GM23338 (cell line): ENCODE measurements around the gene PRMT7. TPM values are rescaled to one million over a fixed set of nuclear protein-coding genes. Genes with fewer than 3 reads are reported as not detected.

Experiments used
- ATAC-seq: fragments of 200-7000 bp; cut with Tn5 transposase; 3 replicates; pipeline ENCODE4 v1.9.1; 2020
- DNase-seq: peaks from one replicate; pipeline ENCODE4 v3.0.0-alpha.2; 2015; ENCODE audit warnings: low spot score
- H2AFZ ChIP-seq: fragments of 200-600 bp; sonication (generic); 2 replicates; pipeline ENCODE4 v1.8.0; 2016; ENCODE audit warnings: antibody characterized with exemption, mild to moderate bottlenecking, moderate library complexity
- H3F3A ChIP-seq: fragments of 200-600 bp; sonication (generic); replicated peaks from 2 replicates; pipeline ENCODE4 v1.8.0; 2017; ENCODE audit warnings: antibody characterized with exemption, mixed run types, low read depth
- H3K27ac ChIP-seq: fragments of 200-600 bp; sonication (generic); 2 replicates; pipeline ENCODE4 v1.6.1; 2016; ENCODE audit warnings: low read depth
- H3K27me3 ChIP-seq: fragments of 200-600 bp; sonication (generic); 2 replicates; pipeline ENCODE4 v1.8.0; 2016; ENCODE audit warnings: mild to moderate bottlenecking, mixed run types, moderate library complexity; ENCODE audit not compliant: insufficient read depth
- H3K36me3 ChIP-seq: fragments of 200-600 bp; sonication (generic); 2 replicates; pipeline ENCODE4 v1.8.0; 2016; ENCODE audit warnings: mild to moderate bottlenecking; ENCODE audit not compliant: insufficient read depth
- H3K4me1 ChIP-seq: fragments of 200-600 bp; sonication (generic); 2 replicates; pipeline ENCODE4 v1.8.0; 2016; ENCODE audit warnings: mild to moderate bottlenecking, moderate library complexity; ENCODE audit not compliant: insufficient read depth
- H3K4me2 ChIP-seq: fragments of 200-600 bp; sonication (generic); 2 replicates; pipeline ENCODE4 v1.7.1; 2017; ENCODE audit warnings: mixed run types
- H3K4me3 ChIP-seq: fragments of 200-600 bp; sonication (generic); 2 replicates; pipeline ENCODE4 v1.6.1; 2016; ENCODE audit warnings: mixed run types
- H3K79me2 ChIP-seq: fragments of 200-600 bp; sonication (generic); replicated peaks from 2 replicates; pipeline ENCODE4 v1.8.0; 2017; ENCODE audit warnings: mild to moderate bottlenecking; ENCODE audit not compliant: insufficient read depth
- H3K9me2 ChIP-seq: fragments of 200-600 bp; sonication (generic); 2 replicates; pipeline ENCODE4 v1.8.0; 2017; ENCODE audit not compliant: insufficient read depth
- H4K20me1 ChIP-seq: fragments of 200-600 bp; sonication (generic); replicated peaks from 2 replicates; pipeline ENCODE4 v1.8.0; 2017; ENCODE audit warnings: mild to moderate bottlenecking; ENCODE audit not compliant: insufficient read depth
- H3K27ac Mint-ChIP-seq: 2 replicates; pipeline ENCODE4 v1.8.0; 2020; ENCODE audit warnings: inconsistent platforms, mild to moderate bottlenecking, moderate library complexity, mixed read lengths
- H3K27me3 Mint-ChIP-seq: 3 replicates; pipeline ENCODE4 v1.8.0; 2022; ENCODE audit warnings: low read depth, mild to moderate bottlenecking, moderate library complexity, mixed read lengths, inconsistent platforms; ENCODE audit not compliant: insufficient read depth, poor library complexity
- H3K36me3 Mint-ChIP-seq: 3 replicates; pipeline ENCODE4 v1.8.0; 2021; ENCODE audit warnings: low read depth, mild to moderate bottlenecking, inconsistent platforms, moderate library complexity, mixed read lengths
- H3K4me1 Mint-ChIP-seq: 3 replicates; pipeline ENCODE4 v1.8.0; 2020; ENCODE audit warnings: mild to moderate bottlenecking, inconsistent platforms, mixed read lengths
- H3K4me3 Mint-ChIP-seq: 3 replicates; pipeline ENCODE4 v1.8.0; 2021; ENCODE audit warnings: moderate library complexity, mild to moderate bottlenecking, inconsistent platforms, mixed read lengths
- H3K9me3 Mint-ChIP-seq: 3 replicates; pipeline ENCODE4 v1.8.0; 2020; ENCODE audit warnings: moderate library complexity, mild to moderate bottlenecking, inconsistent platforms, mixed read lengths
- CREB1 ChIP-seq: fragments of 250-450 bp; sonication (Bioruptor Pico); IDR thresholded peaks from 2 replicates; pipeline ENCODE4 v1.5.0; 2020; ENCODE audit warnings: low read depth, mild to moderate bottlenecking, moderate library complexity
- CTCF ChIP-seq, 2 experiments: fragments of 200-600 bp in 1 of 2; sonication (generic) in 1 of 2; conservative IDR thresholded peaks; 2 replicates each; pipeline versions ENCODE4 v1.5.1 to v1.6.1; 2016 to 2017; ENCODE audit warnings: antibody characterized with exemption in 2 of 2, low read depth in 2 of 2, mild to moderate bottlenecking in 2 of 2, moderate library complexity in 1 of 2
- ETS1 ChIP-seq: IDR thresholded peaks from 2 replicates; pipeline ENCODE4 v1.6.1; 2016; ENCODE audit warnings: antibody characterized with exemption
- EZH2 ChIP-seq: fragments of 200-600 bp; sonication (generic); IDR thresholded peaks from one replicate; pipeline ENCODE4 v1.8.0; 2017; ENCODE audit warnings: antibody characterized with exemption, mild to moderate bottlenecking, low read depth; ENCODE audit not compliant: unreplicated experiment
- EZH2phosphoT487 ChIP-seq: fragments of 200-600 bp; sonication (generic); IDR thresholded peaks from one replicate; pipeline ENCODE4 v1.8.1; 2018; ENCODE audit warnings: antibody characterized with exemption; ENCODE audit not compliant: unreplicated experiment
- JUNB ChIP-seq: IDR thresholded peaks from one replicate; pipeline ENCODE4 v1.6.1; 2016; ENCODE audit warnings: antibody characterized with exemption; ENCODE audit not compliant: unreplicated experiment
- NANOG ChIP-seq: IDR thresholded peaks from 2 replicates; pipeline ENCODE4 v1.6.1; 2016; ENCODE audit warnings: antibody characterized with exemption, borderline replicate concordance
- POLR2AphosphoS5 ChIP-seq: IDR thresholded peaks from 2 replicates; pipeline ENCODE4 v1.6.1; 2016; ENCODE audit warnings: antibody characterized with exemption, low read depth
- REST ChIP-seq: IDR thresholded peaks from one replicate; pipeline ENCODE4 v1.6.1; 2018; ENCODE audit warnings: antibody characterized with exemption; ENCODE audit not compliant: unreplicated experiment
- STAT1 ChIP-seq: IDR thresholded peaks from one replicate; pipeline ENCODE4 v1.6.1; 2016; ENCODE audit warnings: antibody characterized with exemption; ENCODE audit not compliant: unreplicated experiment
- ZNF114 ChIP-seq: fragments of 250-450 bp; sonication (Bioruptor Pico); IDR thresholded peaks from 2 replicates; pipeline ENCODE4 v1.5.0; 2020; ENCODE audit warnings: mild to moderate bottlenecking, moderate library complexity
- ZNF331 ChIP-seq: fragments of 250-450 bp; sonication (Bioruptor Pico); IDR thresholded peaks from 2 replicates; pipeline ENCODE4 v1.5.0; 2020; ENCODE audit warnings: low read depth, mild to moderate bottlenecking, moderate library complexity
- ZNF462 ChIP-seq: fragments of 250-450 bp; sonication (Bioruptor Pico); IDR thresholded peaks from 2 replicates; pipeline ENCODE4 v1.5.0; 2020; ENCODE audit warnings: mild to moderate bottlenecking, moderate library complexity
- polyA plus RNA-seq: library from polyadenylated mRNA; unstranded; fragments of >200 nt; fragmentation: Nextera tagmentation; extraction: Ambion mirVana; gene quantifications from 2 replicates; pipeline ENCODE4 v1.2.1, GENCODE V29; 2016
- total RNA-seq: library from RNA; depleted of rRNA; stranded (reverse); fragments of >200 nt; shearing (Covaris generic); gene quantifications from 2 replicates; pipeline ENCODE4 v1.2.3, GENCODE V29; 2014

The PRMT7 gene
- total and polyA plus RNA-seq, 2 experiments from 2014 or later = 20.2 to 65.3 TPM

- no peaks in the 10 kb centered on the region for H3K27me3 ChIP-seq
- no peaks in the 10 kb centered on the region for H3K9me2 ChIP-seq
- H3K79me2 ChIP-seq = peaks cover 40% of the 10 kb centered on the region
- DNase-seq (no peak), ATAC-seq (no peak)
- peaks cover 5% of the 10 kb centered on the region for H3K27me3 Mint-ChIP-seq
- peaks cover 13% of the 10 kb centered on the region for H4K20me1 ChIP-seq
- H3K36me3 ChIP-seq = no peaks in the 10 kb centered on the region
- no peak overlapping the region for H3K27ac Mint-ChIP-seq
- no peak overlapping the region for H3K4me3 ChIP-seq
- peaks cover 8% of the 10 kb centered on the region for H3K4me1 ChIP-seq
- H3K36me3 Mint-ChIP-seq = peaks cover 29% of the 10 kb centered on the region
- H2AFZ ChIP-seq = no peak overlapping the region
- TF ChIP-seq POLR2AphosphoS5 (no peak), EZH2 (no peak), ZNF462 (CRISPR knock-in tag) (no peak), ETS1 (no peak), EZH2phosphoT487 (no peak), NANOG (no peak), REST (no peak), CTCF (conservative IDR thresholded peaks at IDR 0.05; ENCODE audit: low read depth in 2 of 2) (no peak), ZNF331 (CRISPR knock-in tag) (no peak), ZNF114 (CRISPR knock-in tag) (no peak), CREB1 (CRISPR knock-in tag) (no peak), STAT1 (no peak), JUNB (no peak)
- H3K4me1 Mint-ChIP-seq = peaks cover 6% of the 10 kb centered on the region
- H3K9me3 Mint-ChIP-seq = no peaks in the 10 kb centered on the region
- no peaks in the 10 kb centered on the region for H3F3A ChIP-seq
- no peak overlapping the region for H3K27ac ChIP-seq
- no peak overlapping the region for H3K4me2 ChIP-seq
- H3K4me3 Mint-ChIP-seq = no peak overlapping the region
Observed at GRCh38 chr16:68273896-68274295, 36.9 kb upstream of the PRMT7 start.
